Adrenal gland (tissue), 12 donors: ENCODE measurements around the gene RGS6. TPM values are rescaled to one million over a fixed set of nuclear protein-coding genes. Genes with fewer than 3 reads are reported as not detected.

Experiments used
- DNase-seq, 7 donors: peaks; one replicate each; pipeline ENCODE4 v3.0.0-alpha.2; 2019 to 2020
- H3K27ac ChIP-seq, 5 donors: fragments of 200-600 bp; sonication (generic) in 4 of 5; 1 replicate in 3 of 5; 2 replicates in 2 of 5; pipeline versions ENCODE4 v1.5.1 to v1.8.0; 2016 to 2020; ENCODE audit warnings: mild to moderate bottlenecking in 1 of 5
- H3K27me3 ChIP-seq: fragments of 200-600 bp; 2 replicates; pipeline ENCODE4 v1.8.0; 2021
- H3K36me3 ChIP-seq, 2 donors: fragments of 200-600 bp; replicated peaks in 1 of 2; 1 replicate in 1 of 2; 2 replicates in 1 of 2; pipeline versions ENCODE4 v1.5.1 to v1.8.0; 2018 to 2022
- H3K4me1 ChIP-seq, 2 donors: fragments of 200-600 bp; replicated peaks in 1 of 2; 1 replicate in 1 of 2; 2 replicates in 1 of 2; pipeline versions ENCODE4 v1.5.1 to v1.8.0; 2018 to 2021
- H3K4me3 ChIP-seq, 4 donors: fragments of 200-600 bp; sonication (generic) in 3 of 4; one replicate each; pipeline ENCODE4 v1.5.1; 2016 to 2018
- H3K9me3 ChIP-seq, 3 donors: fragments of 200-600 bp; sonication (generic) in 1 of 3; replicated peaks in 1 of 3; 1 replicate in 2 of 3; 2 replicates in 1 of 3; pipeline versions ENCODE4 v1.5.1 to v1.8.0; 2016 to 2021
- POLR2A ChIP-seq, 2 donors: fragments of 450-650 bp; IDR thresholded peaks; one replicate each; pipeline ENCODE4 v1.6.1; 2017; ENCODE audit warnings: antibody characterized with exemption in 2 of 2, mild to moderate bottlenecking in 2 of 2, moderate library complexity in 1 of 2
- WGBS, 4 donors: extraction: QIAGEN DNeasy Blood & Tissue Kit in 2 of 4; methylation state at CpG; one replicate each; pipeline versions ENCODE4 v1.1.5 to v1.1.7; 2013 to 2017; 5-methylcytosine and 5-hydroxymethylcytosine counted together
- intact Hi-C, 2 donors: fragments of 100-400 bp; cut with DNase I; formaldehyde crosslinking; loops; one replicate each; pipeline versions ENCODE4 v1.14.1 to v1.15.0; 2022 to 2023
- polyA plus RNA-seq, 3 donors: library from polyadenylated mRNA; stranded (reverse); fragments of 200-250 nt in 2 of 3; fragments of 350-450 nt in 1 of 3; fragmentation: Illumina TruSeq in 1 of 3; extraction: RNeasy Lipid Tissue Mini Kit (QIAGEN cat#74804) in 1 of 3; gene quantifications; one replicate each; pipeline ENCODE4 v1.2.3, GENCODE V29; 2013 to 2014
- total RNA-seq, 9 donors: library from RNA; depleted of rRNA in 4 of 9; stranded (reverse); fragments of >200 nt in 4 of 9; fragments of 120-200 nt in 1 of 9; fragmentation: NEBNext Ultra II Directional in 1 of 9; extraction: Animal tissue kit (Norgen Biotek cat#: 25700) in 1 of 9; gene quantifications; one replicate each; pipeline versions ENCODE4 v1.1.0 to v1.2.4, GENCODE V29; 2013 to 2023
- TF ChIP-seq, protein P1 (sequence below), 6 experiments: fragments of 450-650 bp in 4 of 6; fragments of 200-600 bp in 2 of 6; sonication (generic) in 1 of 6; IDR thresholded peaks; 1 replicate in 5 of 6; 2 replicates in 1 of 6; pipeline versions ENCODE4 v1.5.1 to v1.8.0; 2016 to 2021; ENCODE audit warnings: antibody characterized with exemption in 6 of 6, mild to moderate bottlenecking in 2 of 6, moderate library complexity in 1 of 6
- donor health status: healthy with polysubstance abuse.
- donor health status: Bipolar disorder and iron deficiency.
- donor health status: DM: yes; HTN: yes; CAD: no.
- donor health status: DM: no; HTN: no; CAD: no.
- donor health status: DM: no; HTN: no; CAD: no.
- donor health status: DM: yes; HTN: yes; CAD: no.

Gene RGS6
- total and polyA plus RNA-seq, 12 donors, result 0.06 to 4.3 (median 0.41) TPM; not detected in 1

GRCh38 chr14:72013721-72014345 is 81.6 kb downstream of the RGS6 start:
- 25 to 44% (median 35%) methylated on average over 8 of the region's 8 CpGs for WGBS, 4 donors
- Histone ChIP-seq H3K4me3 (no peak overlapping the region), H3K9me3 (no peaks in the 10 kb centered on the region), H3K36me3 (no peaks in the 10 kb centered on the region), H3K4me1 (no peaks in the 10 kb centered on the region), H3K27me3 (no peaks in the 10 kb centered on the region), H3K27ac (no peak overlapping the region)
- intact Hi-C loops, result no loop called here
- no peak for TF ChIP-seq POLR2A (IDR thresholded peaks at IDR 0.05)
- DNase-seq, result no peak

DNA sequence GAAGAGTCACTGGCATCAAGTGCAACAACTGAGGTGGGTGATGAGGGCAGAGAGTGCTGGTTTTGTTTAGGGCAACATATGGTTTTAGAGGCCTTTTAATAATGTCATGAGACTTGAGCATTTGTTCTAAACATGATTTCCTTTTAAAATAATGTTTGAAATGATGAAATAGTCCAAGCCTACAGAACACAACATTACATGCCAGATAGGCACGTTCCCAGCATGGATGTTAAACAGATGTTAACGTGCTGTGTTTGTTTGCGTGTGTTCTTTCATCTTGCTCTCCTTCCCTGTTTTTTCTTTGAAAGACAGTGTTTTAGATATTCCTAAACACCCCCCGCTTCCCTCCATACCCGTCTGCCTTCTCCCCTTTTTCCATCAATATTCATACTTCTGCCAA is 82.3 kb downstream of the RGS6 start:
- Histone ChIP-seq H3K27ac (no peak overlapping the region), H3K9me3 (no peaks in the 10 kb centered on the region), H3K4me1 (no peaks in the 10 kb centered on the region), H3K4me3 (no peak overlapping the region), H3K27me3 (no peaks in the 10 kb centered on the region), H3K36me3 (no peaks in the 10 kb centered on the region)
- 84 to 89% (median 86%) methylated on average over 5 of the region's 5 CpGs for WGBS, 4 donors
- intact Hi-C loops, result no loop called here
- no peak for TF ChIP-seq POLR2A (IDR thresholded peaks at IDR 0.05)
- TF ChIP-seq, protein P1, sequence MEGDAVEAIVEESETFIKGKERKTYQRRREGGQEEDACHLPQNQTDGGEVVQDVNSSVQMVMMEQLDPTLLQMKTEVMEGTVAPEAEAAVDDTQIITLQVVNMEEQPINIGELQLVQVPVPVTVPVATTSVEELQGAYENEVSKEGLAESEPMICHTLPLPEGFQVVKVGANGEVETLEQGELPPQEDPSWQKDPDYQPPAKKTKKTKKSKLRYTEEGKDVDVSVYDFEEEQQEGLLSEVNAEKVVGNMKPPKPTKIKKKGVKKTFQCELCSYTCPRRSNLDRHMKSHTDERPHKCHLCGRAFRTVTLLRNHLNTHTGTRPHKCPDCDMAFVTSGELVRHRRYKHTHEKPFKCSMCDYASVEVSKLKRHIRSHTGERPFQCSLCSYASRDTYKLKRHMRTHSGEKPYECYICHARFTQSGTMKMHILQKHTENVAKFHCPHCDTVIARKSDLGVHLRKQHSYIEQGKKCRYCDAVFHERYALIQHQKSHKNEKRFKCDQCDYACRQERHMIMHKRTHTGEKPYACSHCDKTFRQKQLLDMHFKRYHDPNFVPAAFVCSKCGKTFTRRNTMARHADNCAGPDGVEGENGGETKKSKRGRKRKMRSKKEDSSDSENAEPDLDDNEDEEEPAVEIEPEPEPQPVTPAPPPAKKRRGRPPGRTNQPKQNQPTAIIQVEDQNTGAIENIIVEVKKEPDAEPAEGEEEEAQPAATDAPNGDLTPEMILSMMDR (IDR thresholded peaks at IDR 0.05), result no peak
- DNase-seq, result no peak

- H3K27ac ChIP-seq, result no peak overlapping the region
- H3K36me3 ChIP-seq, result no peaks in the 10 kb centered on the region
- TF ChIP-seq POLR2A (IDR thresholded peaks at IDR 0.05), result no peak
- TF ChIP-seq, protein P1 (IDR thresholded peaks at IDR 0.05), result no peak
- H3K9me3 ChIP-seq, result no peaks in the 10 kb centered on the region
- no peak for DNase-seq
- peaks cover 4% of the 10 kb centered on the region for H3K27me3 ChIP-seq
- intact Hi-C loops, result no loop called here
- H3K4me3 ChIP-seq, result no peak overlapping the region
- no peaks in the 10 kb centered on the region for H3K4me1 ChIP-seq
These were observed 85.1 kb downstream of the RGS6 start for GRCh38 chr14:72017290-72017689.

GRCh38 chr14:72023128-72024042 is 91.2 kb downstream of the RGS6 start:
- no peak for DNase-seq
- no peaks in the 10 kb centered on the region for H3K36me3 ChIP-seq
- no peak for TF ChIP-seq POLR2A (IDR thresholded peaks at IDR 0.05)
- TF ChIP-seq, protein P1 (IDR thresholded peaks at IDR 0.05), result no peak
- peaks cover 4% of the 10 kb centered on the region for H3K27me3 ChIP-seq
- H3K4me1 ChIP-seq, result no peaks in the 10 kb centered on the region
- no peaks in the 10 kb centered on the region for H3K9me3 ChIP-seq
- H3K27ac ChIP-seq, result no peak overlapping the region
- intact Hi-C loops, result loop anchor here in 1 of 2 donors (10.0 kb wide), 1 partner anchor 271 kb away; no protein-coding TSS in a partner anchor
- 43 to 55% (median 50%) methylated on average over 7 of the region's 7 CpGs for WGBS, 4 donors
- no peak overlapping the region for H3K4me3 ChIP-seq
